ENCODE measurements around the gene SLC4A5.
A peak's percentile ranks its signal among the peaks of the same experiment; 100 is the strongest.

The SLC4A5 gene

GRCh38 chr2:74201596-74201995 lies 141.6 kb downstream of the SLC4A5 start:
- Histone ChIP-seq H3K4me3 (ENCODE audit: insufficient read length, low read depth) (no peak overlapping the region), H3K27me3 (ENCODE audit: insufficient read depth, insufficient read length) (no peaks in the 10 kb centered on the region), H3K36me3 (ENCODE audit: insufficient read depth, insufficient read length, low read length) (peaks cover 47% of the 10 kb centered on the region), H3K9me3 (ENCODE audit: insufficient read depth, low read length) (no peaks in the 10 kb centered on the region), H3K9ac (ENCODE audit: insufficient read length, low read depth) (no peak overlapping the region), H3K4me1 (ENCODE audit: insufficient read depth, insufficient read length) (peaks cover 2% of the 10 kb centered on the region)
- no peak for DNase-seq (ENCODE audit: low read depth, low spot score)
- no peak for TF ChIP-seq SUZ12 (IDR thresholded peaks at IDR 0.05; ENCODE audit: extremely low read depth, insufficient read depth, insufficient read length)
- TF ChIP-seq YY1 (IDR thresholded peaks at IDR 0.05; ENCODE audit: insufficient read depth, insufficient read length): no peak
- TF ChIP-seq ZNF274 (IDR thresholded peaks at IDR 0.05; ENCODE audit: low read depth, low read length): no peak

- Histone ChIP-seq H3K4me3 (ENCODE audit: insufficient read length, low read depth) (no peak overlapping the region), H3K27me3 (ENCODE audit: insufficient read depth, insufficient read length) (no peaks in the 10 kb centered on the region), H3K9me3 (ENCODE audit: insufficient read depth, low read length) (no peaks in the 10 kb centered on the region), H3K9ac (ENCODE audit: insufficient read length, low read depth) (no peak overlapping the region), H3K36me3 (ENCODE audit: insufficient read depth, insufficient read length, low read length) (peaks cover 45% of the 10 kb centered on the region), H3K4me1 (ENCODE audit: insufficient read depth, insufficient read length) (peaks cover 2% of the 10 kb centered on the region)
- TF ChIP-seq SUZ12 (IDR thresholded peaks at IDR 0.05; ENCODE audit: extremely low read depth, insufficient read depth, insufficient read length) (no peak), YY1 (IDR thresholded peaks at IDR 0.05; ENCODE audit: insufficient read depth, insufficient read length) (no peak), ZNF274 (IDR thresholded peaks at IDR 0.05; ENCODE audit: low read depth, low read length) (no peak)
- DNase-seq (ENCODE audit: low read depth, low spot score): no peak
Observed at GRCh38 chr2:74201196-74201595, 142.0 kb downstream of the SLC4A5 start.

- peak overlapping the region; percentile 99 for H3K9ac ChIP-seq (ENCODE audit: insufficient read length, low read depth)
- TF ChIP-seq YY1 (IDR thresholded peaks at IDR 0.05; ENCODE audit: insufficient read depth, insufficient read length) (no peak), ZNF274 (IDR thresholded peaks at IDR 0.05; ENCODE audit: low read depth, low read length) (no peak), SUZ12 (IDR thresholded peaks at IDR 0.05; ENCODE audit: extremely low read depth, insufficient read depth, insufficient read length) (no peak)
- H3K9me3 ChIP-seq (ENCODE audit: insufficient read depth, low read length): no peaks in the 10 kb centered on the region
- peaks cover 2% of the 10 kb centered on the region for H3K4me1 ChIP-seq (ENCODE audit: insufficient read depth, insufficient read length)
- peaks cover 34% of the 10 kb centered on the region for H3K36me3 ChIP-seq (ENCODE audit: insufficient read depth, insufficient read length, low read length)
- no peak for DNase-seq (ENCODE audit: low read depth, low spot score)
- no peaks in the 10 kb centered on the region for H3K27me3 ChIP-seq (ENCODE audit: insufficient read depth, insufficient read length)
- peak overlapping the region; percentile 88 for H3K4me3 ChIP-seq (ENCODE audit: insufficient read length, low read depth)
Observed at GRCh38 chr2:74199871-74200305, 143.3 kb downstream of the SLC4A5 start.

- no peaks in the 10 kb centered on the region for H3K4me1 ChIP-seq (ENCODE audit: insufficient read depth, insufficient read length)
- no peak for DNase-seq (ENCODE audit: low read depth, low spot score)
- TF ChIP-seq YY1 (IDR thresholded peaks at IDR 0.05; ENCODE audit: insufficient read depth, insufficient read length) (no peak), SUZ12 (IDR thresholded peaks at IDR 0.05; ENCODE audit: extremely low read depth, insufficient read depth, insufficient read length) (no peak), ZNF274 (IDR thresholded peaks at IDR 0.05; ENCODE audit: low read depth, low read length) (no peak)
- no peaks in the 10 kb centered on the region for H3K27me3 ChIP-seq (ENCODE audit: insufficient read depth, insufficient read length)
- H3K9ac ChIP-seq (ENCODE audit: insufficient read length, low read depth): peak overlapping the region; percentile 99
- peaks cover 30% of the 10 kb centered on the region for H3K36me3 ChIP-seq (ENCODE audit: insufficient read depth, insufficient read length, low read length)
- no peaks in the 10 kb centered on the region for H3K9me3 ChIP-seq (ENCODE audit: insufficient read depth, low read length)
- peak overlapping the region; percentile 88 for H3K4me3 ChIP-seq (ENCODE audit: insufficient read length, low read depth)
Observed at GRCh38 chr2:74199275-74199701, 143.9 kb downstream of the SLC4A5 start.

GRCh38 chr2:74198461-74199274 lies 144.5 kb downstream of the SLC4A5 start, which contains the start of gene MTHFD2:
Gene MTHFD2, plus strand, starts transcription at chr2:74198615. Its CDS starts 27 bp downstream, at chr2:74198642.
- Histone ChIP-seq H3K4me1 (ENCODE audit: insufficient read depth, insufficient read length) (no peaks in the 10 kb centered on the region), H3K27me3 (ENCODE audit: insufficient read depth, insufficient read length) (no peaks in the 10 kb centered on the region), H3K4me3 (ENCODE audit: insufficient read length, low read depth) (peak within 1 kb of the TSS; percentile 88), H3K36me3 (ENCODE audit: insufficient read depth, insufficient read length, low read length) (peaks cover 27% of the 10 kb centered on the region), H3K9me3 (ENCODE audit: insufficient read depth, low read length) (no peaks in the 10 kb centered on the region), H3K9ac (ENCODE audit: insufficient read length, low read depth) (peak within 1 kb of the TSS; percentile 99)
- no peak for TF ChIP-seq YY1 (IDR thresholded peaks at IDR 0.05; ENCODE audit: insufficient read depth, insufficient read length)
- no peak for TF ChIP-seq ZNF274 (IDR thresholded peaks at IDR 0.05; ENCODE audit: low read depth, low read length)
- TF ChIP-seq SUZ12 (IDR thresholded peaks at IDR 0.05; ENCODE audit: extremely low read depth, insufficient read depth, insufficient read length): no peak
- DNase-seq (ENCODE audit: low read depth, low spot score): peak; percentile 97

- TF ChIP-seq YY1 (IDR thresholded peaks at IDR 0.05; ENCODE audit: insufficient read depth, insufficient read length) (no peak), SUZ12 (IDR thresholded peaks at IDR 0.05; ENCODE audit: extremely low read depth, insufficient read depth, insufficient read length) (no peak), ZNF274 (IDR thresholded peaks at IDR 0.05; ENCODE audit: low read depth, low read length) (no peak)
- H3K9ac ChIP-seq (ENCODE audit: insufficient read length, low read depth): no peak overlapping the region
Observed at GRCh38 chr2:74198023-74198460, 145.2 kb downstream of the SLC4A5 start.

GRCh38 chr2:74197049-74197448 lies 146.2 kb downstream of the SLC4A5 start:
- H3K4me3 ChIP-seq (ENCODE audit: insufficient read length, low read depth): no peak overlapping the region
- H3K4me1 ChIP-seq (ENCODE audit: insufficient read depth, insufficient read length): no peaks in the 10 kb centered on the region
- no peaks in the 10 kb centered on the region for H3K9me3 ChIP-seq (ENCODE audit: insufficient read depth, low read length)
- peaks cover 15% of the 10 kb centered on the region for H3K36me3 ChIP-seq (ENCODE audit: insufficient read depth, insufficient read length, low read length)
- DNase-seq (ENCODE audit: low read depth, low spot score): no peak
- no peaks in the 10 kb centered on the region for H3K27me3 ChIP-seq (ENCODE audit: insufficient read depth, insufficient read length)
- TF ChIP-seq ZNF274 (IDR thresholded peaks at IDR 0.05; ENCODE audit: low read depth, low read length) (no peak), SUZ12 (IDR thresholded peaks at IDR 0.05; ENCODE audit: extremely low read depth, insufficient read depth, insufficient read length) (no peak), YY1 (IDR thresholded peaks at IDR 0.05; ENCODE audit: insufficient read depth, insufficient read length) (no peak)
- H3K9ac ChIP-seq (ENCODE audit: insufficient read length, low read depth): no peak overlapping the region

More at GRCh38 chr2:74198023-74198460, 145.2 kb downstream of the SLC4A5 start:
- no peak for DNase-seq (ENCODE audit: low read depth, low spot score)
- peak overlapping the region; percentile 9 for H3K4me3 ChIP-seq (ENCODE audit: insufficient read length, low read depth)
- peaks cover 25% of the 10 kb centered on the region for H3K36me3 ChIP-seq (ENCODE audit: insufficient read depth, insufficient read length, low read length)
- no peaks in the 10 kb centered on the region for H3K27me3 ChIP-seq (ENCODE audit: insufficient read depth, insufficient read length)
- no peaks in the 10 kb centered on the region for H3K4me1 ChIP-seq (ENCODE audit: insufficient read depth, insufficient read length)
- H3K9me3 ChIP-seq (ENCODE audit: insufficient read depth, low read length): no peaks in the 10 kb centered on the region

Data from NT2/D1 (cell line).